ENCODE results near the gene TSPYL2. TPM values are rescaled to one million over a fixed set of nuclear protein-coding genes. Genes with fewer than 3 reads are reported as not detected.

Gene TSPYL2
- total and polyA plus RNA-seq, 2 of the 8 experiments (the other 6 are each of a cell fraction or from before 2014, with no cell fraction given): 13.4 to 13.7 TPM

DNA sequence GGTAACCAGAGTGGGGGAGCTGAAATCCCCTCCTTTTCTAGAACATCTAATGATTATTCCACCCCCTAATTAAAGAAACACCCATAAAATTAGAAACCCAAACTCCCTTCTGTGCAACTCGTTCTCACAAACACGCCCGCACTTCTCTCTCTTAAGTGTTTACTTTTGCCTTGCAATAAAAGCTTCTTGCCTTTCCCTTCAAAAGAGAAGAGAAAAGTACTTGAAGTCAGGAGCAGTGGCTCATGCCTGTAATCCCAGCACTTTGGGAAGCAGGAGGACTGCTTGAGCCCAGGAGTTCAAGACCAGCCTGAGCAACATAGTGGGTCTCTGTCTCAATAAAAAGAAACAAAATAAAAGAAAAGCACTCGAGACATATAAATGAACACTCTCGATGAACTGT, 37.2 kb upstream of the TSPYL2 start (continued):
- TF ChIP-seq TAF1 (IDR thresholded peaks at IDR 0.05; ENCODE audit: low read depth, low read length): no peak
- no peak for TF ChIP-seq RFX5 (IDR thresholded peaks at IDR 0.05; ENCODE audit: borderline replicate concordance, low read depth, low read length)
- no peak for TF ChIP-seq CBX8 (IDR thresholded peaks at IDR 0.05; ENCODE audit: borderline replicate concordance, low read depth, low read length)
- no peak for TF ChIP-seq GTF2F1 (IDR thresholded peaks at IDR 0.05; ENCODE audit: borderline replicate concordance, low read depth, low read length)
